T1000 (cell line): ENCODE measurements around the gene TMEM178B.
"Not testable (repeated sequence)": the region's sequence is repeated elsewhere in the genome, so short reads cannot be mapped to it uniquely, and the experiment has no call there.

Source experiments
- DNase-seq: peaks from one replicate; lab custom pipeline; 2025; ENCODE audit warnings: mixed read lengths; lab: John Stamatoyannopoulos, UW

The TMEM178B gene

GRCh38 chr7:141389140-141389796 lies 315.4 kb downstream of the TMEM178B start:
- DNase-seq = no peak

- DNase-seq = no peak
These were observed 316.5 kb downstream of the TMEM178B start for GRCh38 chr7:141390339-141390738.

GRCh38 chr7:141393056-141393455 lies 319.2 kb downstream of the TMEM178B start:
- DNase-seq = no peak

- no peak for DNase-seq
These were observed 323.6 kb downstream of the TMEM178B start for GRCh38 chr7:141397236-141398163.

GRCh38 chr7:141400356-141400755 lies 326.5 kb downstream of the TMEM178B start:
- no peak for DNase-seq

- DNase-seq = no peak
These were observed 328.6 kb downstream of the TMEM178B start for GRCh38 chr7:141402277-141402996.

- DNase-seq = not testable (repeated sequence)
These were observed 330.0 kb downstream of the TMEM178B start for GRCh38 chr7:141403846-141404245.

GRCh38 chr7:141406347-141406746 lies 332.5 kb downstream of the TMEM178B start:
- DNase-seq = no peak

- no peak for DNase-seq
These were observed 334.0 kb downstream of the TMEM178B start for GRCh38 chr7:141407893-141408292.

- DNase-seq = no peak
These were observed 334.6 kb downstream of the TMEM178B start for GRCh38 chr7:141408440-141408839.

- DNase-seq = no peak
These were observed 335.4 kb downstream of the TMEM178B start for GRCh38 chr7:141409219-141409618.

- no peak for DNase-seq
These were observed 336.0 kb downstream of the TMEM178B start for GRCh38 chr7:141409801-141410329.

GRCh38 chr7:141410353-141411000 lies 336.6 kb downstream of the TMEM178B start:
- DNase-seq = no peak

GRCh38 chr7:141411133-141411532 lies 337.3 kb downstream of the TMEM178B start:
- no peak for DNase-seq

- no peak for DNase-seq
These were observed 342.1 kb downstream of the TMEM178B start for GRCh38 chr7:141415999-141416398.

- DNase-seq = no peak
These were observed 342.9 kb downstream of the TMEM178B start for GRCh38 chr7:141416650-141417270.

GRCh38 chr7:141417506-141417905 lies 343.6 kb downstream of the TMEM178B start:
- DNase-seq = no peak

- DNase-seq = no peak
These were observed 344.2 kb downstream of the TMEM178B start for GRCh38 chr7:141418066-141418465.

GRCh38 chr7:141421306-141421705 lies 347.4 kb downstream of the TMEM178B start:
- no peak for DNase-seq

GRCh38 chr7:141427134-141427533 lies 353.3 kb downstream of the TMEM178B start:
- no peak for DNase-seq

GRCh38 chr7:141430455-141431139 lies 356.7 kb downstream of the TMEM178B start:
- no peak for DNase-seq
